Activated CD4-positive, alpha-beta T cell treated with anti-CD3 and anti-CD28 coated beads for 1 hour (primary cell): ENCODE data around the gene NOXA1.
"Not testable (repeated sequence)": the region's sequence is repeated elsewhere in the genome, so short reads cannot be mapped to it uniquely, and the experiment has no call there.

ENCODE experiments used
- DNase-seq: peaks from one replicate; pipeline ENCODE4 v3.0.0-alpha.2; 2020

The NOXA1 gene

DNA sequence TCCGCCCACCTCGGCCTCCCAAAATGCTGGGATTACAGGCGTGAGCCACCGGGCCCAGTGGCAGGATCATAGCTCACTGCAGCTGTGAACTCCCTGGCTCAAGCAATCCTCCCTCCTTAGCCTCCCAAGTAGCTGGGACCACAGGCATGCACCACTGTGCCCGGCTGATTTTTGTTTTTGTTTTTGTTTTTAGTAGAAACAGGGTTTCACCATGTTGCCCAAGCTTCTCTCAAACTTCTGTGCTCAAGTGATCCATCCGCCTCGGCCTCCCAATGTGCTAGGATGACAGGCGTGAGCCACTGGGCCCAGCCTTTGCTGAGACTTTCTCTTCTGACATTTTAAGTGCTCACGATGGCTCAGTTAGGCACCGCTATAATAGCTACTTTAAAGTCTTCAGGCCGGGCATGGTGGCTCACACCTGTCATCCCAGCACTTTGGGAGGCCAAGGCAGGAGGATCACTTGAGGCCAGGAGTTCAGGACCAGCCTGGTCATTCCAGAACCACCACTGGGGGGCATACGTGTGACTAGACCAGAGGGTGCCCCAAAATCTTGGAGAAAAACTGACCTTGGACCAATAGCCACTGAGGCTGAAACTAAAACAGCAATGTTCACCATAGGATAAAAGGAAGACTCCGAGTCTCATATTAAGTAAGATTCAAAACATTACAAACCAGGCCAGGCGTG is 21.1 kb downstream of the NOXA1 start:
- DNase-seq, result no peak

DNA sequence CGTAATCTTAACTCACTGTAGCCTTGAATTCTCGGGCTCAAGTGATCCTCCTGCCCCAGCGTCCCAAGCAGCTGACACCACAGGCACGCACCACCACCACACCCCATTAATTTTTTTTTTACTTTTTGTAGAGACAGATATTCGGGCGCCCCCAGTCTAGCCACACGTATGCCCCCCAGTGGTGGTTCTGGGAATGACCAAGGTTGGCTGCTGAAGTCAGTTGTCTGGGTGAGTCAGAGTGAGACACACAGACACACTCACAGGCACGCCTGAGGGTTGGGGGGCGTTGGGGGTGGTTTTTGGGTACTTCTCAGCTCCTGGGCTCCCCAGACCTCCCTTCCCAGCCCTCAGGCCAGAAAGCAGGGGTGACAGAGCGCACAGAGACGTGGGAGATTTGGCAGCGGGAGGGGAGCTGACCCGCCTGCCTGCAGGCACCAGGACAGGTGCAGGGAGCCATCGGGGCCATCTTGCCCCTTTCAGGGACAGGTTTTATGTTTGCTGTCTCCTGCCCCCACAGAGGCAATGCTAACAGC is 22.1 kb downstream of the NOXA1 start:
- peak; percentile 75 for DNase-seq

DNA sequence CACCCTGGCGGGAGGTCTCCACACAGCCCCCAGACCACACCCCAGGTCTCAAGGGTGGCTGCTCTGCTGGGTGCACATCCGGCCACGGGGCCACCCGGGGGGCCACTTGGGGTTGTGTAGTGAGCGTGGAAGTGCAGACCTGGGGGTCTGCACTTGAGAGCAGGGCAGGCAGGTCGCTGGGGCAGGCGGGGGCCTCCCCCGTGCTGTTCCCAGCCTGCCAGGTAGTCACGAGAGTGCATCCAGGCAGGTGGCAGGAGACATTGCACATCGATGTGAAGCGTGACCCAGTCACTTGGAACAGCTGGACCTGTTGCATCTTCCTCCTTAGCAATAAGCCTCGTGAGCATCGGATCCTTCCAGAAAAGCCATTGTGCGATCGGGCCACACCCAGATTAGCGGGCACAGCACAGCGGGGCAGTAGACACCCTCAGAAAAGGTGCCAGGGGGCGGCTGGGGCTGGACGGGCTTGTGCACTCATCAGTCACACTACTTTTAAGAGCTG is 22.8 kb downstream of the NOXA1 start:
- no peak for DNase-seq

DNA sequence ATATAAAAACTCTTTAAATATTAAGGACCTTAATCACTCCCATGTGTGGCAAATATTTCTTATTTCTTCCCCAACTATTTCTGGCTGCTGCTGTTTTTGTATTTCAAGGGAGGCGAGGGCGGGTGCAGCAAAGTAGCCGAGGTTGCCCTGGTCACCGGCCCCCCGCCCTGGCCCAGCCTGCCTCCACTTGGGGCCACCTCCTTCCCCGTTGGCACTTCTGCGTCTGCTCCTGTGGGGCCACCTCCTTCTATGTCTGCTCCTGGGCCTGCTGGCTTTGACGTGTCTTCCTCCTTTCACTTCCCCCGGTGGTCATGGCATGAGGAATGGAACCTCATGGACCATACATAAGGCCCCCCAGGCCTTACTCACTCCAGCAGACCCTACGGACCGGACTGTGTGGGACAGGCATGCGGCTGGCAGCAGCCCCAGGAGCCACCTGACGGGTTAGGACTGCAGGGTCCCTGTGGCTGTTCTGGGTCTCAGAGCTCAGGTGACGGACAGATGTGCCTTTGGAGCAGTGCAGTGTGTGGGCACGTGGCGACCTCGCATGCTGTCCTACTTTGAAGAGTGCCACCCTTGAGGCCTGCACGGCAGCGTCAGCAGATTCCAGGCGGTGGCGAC is 23.8 kb downstream of the NOXA1 start:
- no peak for DNase-seq

DNA sequence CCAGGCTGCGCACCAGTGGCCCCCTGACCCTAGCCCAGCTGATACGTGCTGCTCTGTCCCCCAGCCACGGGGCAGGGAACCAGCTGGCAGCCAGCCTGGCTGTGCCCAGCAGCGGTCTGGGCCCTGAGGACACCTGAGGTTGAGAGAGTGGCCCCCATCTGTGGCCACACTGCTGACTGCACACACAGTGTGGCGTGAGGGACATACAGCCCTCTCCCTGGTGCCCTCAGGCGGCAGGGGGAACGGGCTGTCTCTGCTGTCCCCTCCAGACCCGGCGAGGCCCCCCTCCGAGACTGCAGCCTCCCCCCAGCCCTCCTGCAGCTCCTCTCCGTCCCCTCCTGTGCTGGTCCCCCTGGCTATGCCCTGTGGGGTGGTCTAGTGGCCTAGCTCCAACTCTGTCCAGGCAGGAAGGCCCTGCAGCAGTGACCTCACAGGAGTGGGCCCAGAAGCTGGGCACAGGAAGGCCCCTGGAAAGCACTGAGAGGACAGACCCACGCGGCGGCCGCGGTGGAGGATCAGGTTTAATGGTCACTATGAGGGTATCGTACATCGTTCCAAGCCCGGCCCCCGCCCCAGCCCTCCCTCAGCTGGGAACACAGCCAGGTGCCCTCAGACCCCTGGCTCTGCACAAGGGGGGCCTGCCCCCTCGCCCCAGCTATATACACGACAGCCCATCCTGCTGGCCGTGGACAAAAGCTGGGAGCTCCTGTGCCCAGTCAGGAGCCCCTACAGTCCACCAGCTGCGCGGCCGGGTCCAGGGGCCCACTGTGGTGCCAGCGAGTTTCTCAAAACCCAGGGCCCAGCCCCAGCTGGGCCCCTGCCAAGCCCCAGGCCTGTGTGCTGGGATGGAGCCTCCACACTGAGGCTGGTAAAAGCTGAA is 24.8 kb downstream of the NOXA1 start:
- DNase-seq, result no peak

DNA sequence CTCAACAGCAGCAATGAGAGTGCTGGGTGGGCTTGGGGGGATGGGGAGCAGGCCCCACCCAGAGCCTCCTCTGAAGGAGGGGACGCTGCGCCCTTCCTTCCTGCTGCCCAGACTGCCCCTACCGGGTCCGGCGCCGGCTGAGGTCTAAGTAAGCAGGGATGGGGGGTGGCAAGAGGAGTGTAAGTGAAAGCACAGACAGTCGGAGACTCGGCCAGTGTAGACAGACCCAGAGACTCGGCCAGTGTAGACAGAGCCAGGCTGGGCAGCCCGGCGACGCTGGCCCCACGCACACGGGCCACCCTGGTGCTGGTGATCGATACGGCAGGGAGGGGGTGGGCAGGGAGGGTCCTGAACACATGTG is 25.4 kb downstream of the NOXA1 start:
- DNase-seq, result no peak

DNA sequence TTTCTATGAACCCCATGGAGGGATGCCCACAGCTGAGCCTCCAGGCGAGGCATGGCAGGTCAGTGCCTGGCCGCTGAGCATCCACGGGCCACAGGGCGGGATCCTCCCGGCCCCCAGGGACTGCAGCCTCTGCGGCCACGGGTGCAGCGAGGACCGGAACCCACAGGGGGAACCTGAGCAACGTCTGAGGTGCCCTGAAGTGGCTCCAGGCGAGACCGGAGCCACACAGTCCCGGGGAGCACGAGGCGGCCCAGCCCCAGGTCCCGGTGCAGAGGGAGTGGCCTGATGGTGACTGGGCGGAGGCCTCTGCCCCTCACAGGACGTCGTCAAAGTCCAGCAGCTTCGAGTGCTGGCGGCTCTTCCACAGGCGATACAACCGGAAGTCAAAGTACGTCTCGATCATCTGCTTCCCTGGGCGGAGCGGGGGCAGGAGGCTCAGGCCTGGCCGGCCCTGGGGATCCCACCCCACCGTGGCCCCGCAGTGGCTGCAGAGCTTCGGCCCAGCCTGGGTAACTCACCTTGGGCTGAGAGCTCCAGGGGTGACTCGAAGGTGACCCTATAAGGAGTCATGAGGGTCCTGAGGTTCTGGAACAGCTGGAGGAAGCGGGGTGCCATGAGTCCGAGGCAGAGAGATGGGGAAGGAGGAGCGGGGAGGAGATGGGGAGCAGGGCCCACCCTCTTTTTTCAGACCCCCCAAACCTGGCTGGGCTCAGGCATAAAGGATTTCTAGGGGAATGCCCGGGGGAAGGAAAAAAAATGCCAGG is 26.1 kb downstream of the NOXA1 start:
- DNase-seq, result no peak

DNA sequence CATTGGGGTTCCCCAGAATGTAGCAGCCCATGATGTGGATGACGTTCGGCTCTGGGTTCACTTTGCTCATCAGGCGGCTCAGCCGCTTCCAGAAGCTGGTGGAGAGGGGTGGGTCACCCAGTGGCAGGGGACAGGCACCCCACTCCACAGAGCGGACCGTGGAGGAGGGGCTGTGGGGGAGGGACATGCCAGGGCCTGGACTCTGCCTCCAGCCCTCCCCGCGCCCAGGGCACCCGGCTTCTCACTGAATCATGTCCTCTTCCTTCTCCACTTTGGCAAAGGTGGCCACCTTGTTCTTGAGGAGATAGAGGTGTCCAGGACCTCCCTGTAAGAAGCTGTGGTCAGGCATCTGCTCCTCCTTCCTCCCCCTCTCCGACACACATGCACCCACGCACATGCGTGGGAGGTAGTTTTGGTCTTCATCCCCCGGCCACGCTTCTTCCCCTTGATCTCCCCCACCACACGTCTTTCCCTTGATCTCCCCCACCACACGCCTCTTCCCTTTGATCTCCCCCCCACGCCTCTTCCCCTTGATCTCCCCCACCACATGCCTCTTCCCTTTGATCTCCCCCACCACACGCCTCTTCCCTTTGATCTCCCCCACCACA is 26.8 kb downstream of the NOXA1 start:
- no peak for DNase-seq

DNA sequence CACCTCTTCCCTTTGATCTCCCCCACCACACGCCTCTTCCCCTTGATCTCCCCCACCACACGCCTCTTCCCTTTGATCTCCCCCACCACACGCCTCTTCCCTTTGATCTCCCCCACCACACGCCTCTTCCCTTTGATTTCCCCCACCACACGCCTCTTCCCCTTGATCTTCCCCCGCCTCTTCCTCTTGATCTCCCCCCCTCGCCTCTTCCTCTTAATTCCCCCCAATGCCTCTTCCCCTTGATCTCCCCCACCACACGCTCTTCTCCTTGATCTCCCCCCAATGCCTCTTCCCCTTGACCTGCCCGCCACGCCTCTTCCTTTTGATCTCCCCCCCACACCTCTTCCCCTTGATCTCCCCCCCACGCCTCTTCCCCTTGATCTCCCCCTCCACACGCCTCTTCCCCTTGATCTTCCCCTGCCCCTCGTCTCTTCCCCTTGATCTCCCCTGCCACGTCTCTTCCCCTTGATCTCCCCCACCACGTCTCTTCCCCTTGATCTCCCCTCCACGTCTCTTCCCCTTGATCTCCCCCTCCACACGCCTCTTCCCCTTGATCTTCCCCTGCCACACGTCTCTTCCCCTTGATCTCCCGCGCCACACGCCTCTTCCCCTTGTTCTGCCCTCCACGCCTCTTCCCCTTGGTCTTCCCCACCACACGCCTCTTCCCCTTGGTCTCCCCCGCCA is 27.5 kb downstream of the NOXA1 start:
- DNase-seq, result not testable (repeated sequence)

DNA sequence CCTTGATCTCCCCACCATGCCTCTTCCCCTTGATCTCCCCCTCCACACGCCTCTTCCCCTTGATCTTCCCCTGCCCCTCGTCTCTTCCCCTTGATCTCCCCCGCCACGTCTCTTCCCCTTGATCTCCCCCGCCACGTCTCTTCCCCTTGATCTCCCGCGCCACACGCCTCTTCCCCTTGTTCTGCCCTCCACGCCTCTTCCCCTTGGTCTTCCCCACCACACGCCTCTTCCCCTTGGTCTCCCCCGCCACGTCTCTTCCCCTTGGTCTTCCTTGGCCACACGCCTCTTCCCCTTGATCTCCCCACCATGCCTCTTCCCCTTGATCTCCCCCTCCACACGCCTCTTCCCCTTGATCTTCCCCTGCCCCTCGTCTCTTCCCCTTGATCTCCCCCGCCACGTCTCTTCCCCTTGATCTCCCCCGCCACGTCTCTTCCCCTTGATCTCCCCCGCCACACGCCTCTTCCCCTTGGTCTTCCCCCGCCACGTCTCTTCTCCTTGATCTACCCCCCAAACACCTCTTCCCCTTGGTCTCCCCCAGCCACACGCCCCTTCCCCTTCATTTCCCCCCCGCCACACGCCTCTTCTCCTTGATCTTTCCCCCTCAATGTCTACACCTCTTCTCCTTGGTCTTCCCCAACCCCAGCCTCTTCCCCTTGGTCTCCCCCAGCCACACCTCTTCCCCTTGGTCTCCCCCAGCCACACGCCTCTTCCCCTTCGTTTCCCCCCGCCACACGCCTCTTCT is 28.2 kb downstream of the NOXA1 start:
- DNase-seq, result not testable (repeated sequence)

DNA sequence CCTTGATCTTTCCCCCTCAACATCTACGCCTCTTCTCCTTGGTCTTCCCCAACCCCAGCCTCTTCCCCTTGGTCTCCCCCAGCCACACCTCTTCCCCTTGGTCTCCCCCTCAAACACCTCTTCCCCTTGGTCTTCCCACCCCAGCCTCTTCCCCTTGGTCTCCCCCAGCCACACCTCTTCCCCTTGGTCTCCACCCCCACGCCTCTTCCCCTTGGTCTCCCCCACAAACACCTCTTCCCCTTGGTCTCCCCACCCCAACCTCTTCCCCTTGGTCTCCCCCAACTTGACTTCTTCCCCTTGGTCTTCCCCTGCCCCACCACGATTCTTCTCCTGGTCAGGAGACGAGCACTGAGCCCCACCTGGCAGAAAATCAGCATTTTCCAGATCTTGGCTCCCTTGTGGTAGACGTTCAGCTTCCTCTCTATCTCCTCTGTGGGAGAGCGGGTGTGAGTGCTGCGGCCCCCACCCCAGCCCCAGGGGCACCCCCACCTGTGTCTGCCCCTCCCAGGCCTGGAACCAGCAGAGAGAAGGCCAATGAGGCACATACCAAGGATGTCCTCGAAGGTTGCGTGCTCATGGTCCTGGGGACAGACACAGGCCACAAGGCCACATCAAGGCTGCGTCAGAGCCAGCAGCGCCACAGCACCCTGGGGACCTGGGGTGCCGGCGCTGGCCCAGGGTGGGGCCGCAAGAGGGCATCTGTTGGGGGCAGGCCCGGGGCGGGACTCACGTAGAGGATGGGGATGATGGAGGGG is 29.0 kb downstream of the NOXA1 start:
- no peak for DNase-seq

DNA sequence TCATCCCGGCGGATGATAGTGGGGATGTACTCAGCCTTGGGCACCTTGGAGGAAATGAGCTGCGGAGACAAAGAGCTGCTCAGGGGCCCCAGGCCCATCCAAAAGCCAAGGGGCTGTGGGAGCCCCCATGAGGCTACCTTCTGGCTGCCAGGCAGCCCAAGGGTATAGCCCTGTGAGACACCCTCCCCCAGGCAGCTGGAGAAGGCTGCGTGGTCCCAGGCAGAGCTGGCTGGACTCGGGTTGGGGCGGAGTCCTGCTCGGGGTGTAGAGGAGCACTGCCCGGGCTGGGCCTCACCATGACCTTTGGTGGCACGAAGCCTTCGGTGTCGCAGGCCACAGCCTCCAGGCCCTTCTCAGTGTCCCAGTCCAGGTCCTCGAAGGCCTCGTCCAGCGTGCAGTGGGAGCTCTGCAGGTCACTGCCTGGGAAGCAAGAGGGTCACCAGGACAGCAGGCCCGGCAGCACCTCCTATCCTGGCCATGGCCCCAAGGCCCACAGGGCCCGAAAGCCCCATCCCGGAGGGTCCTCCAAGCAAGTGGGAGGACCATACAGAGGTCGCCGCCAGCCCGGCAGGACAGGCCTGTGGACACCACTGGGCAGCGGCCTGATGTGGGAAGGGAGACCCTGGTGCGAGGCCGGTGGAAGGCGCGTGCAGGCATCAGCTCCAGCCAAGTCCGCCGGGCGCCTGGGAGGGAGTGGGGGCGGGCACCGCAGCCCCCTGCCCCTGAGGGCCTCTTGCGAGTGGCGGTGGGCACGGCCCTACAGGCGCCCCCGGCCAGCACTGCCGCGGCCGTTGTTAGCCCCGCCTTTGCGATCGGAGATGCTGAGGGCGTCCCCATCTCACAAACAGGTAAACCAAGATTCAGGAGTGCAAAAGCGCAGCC is 29.8 kb downstream of the NOXA1 start:
- DNase-seq, result no peak

DNA sequence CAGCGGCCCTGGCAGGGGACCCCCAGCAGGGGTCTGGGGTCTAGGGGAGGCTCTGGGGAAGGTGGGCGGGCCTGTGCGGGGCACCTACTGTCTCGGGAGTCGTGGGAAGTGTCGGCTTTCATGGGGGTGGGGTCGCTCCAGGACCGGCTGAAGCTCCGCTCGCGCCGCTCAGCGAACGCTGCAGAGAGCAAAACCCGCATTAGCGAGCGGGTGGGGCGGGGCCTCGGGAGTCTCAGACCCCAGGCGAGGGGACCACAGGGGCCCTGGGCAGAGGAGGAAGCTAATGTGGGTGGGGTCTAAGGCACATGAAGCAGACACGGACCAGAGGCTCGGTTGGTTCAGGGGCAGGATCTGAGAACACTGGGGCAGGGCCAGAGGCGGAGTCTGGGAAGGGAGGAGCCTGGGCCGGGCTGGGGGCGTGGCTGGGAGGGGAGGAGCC is 30.5 kb downstream of the NOXA1 start:
- peak; percentile 58 for DNase-seq

DNA sequence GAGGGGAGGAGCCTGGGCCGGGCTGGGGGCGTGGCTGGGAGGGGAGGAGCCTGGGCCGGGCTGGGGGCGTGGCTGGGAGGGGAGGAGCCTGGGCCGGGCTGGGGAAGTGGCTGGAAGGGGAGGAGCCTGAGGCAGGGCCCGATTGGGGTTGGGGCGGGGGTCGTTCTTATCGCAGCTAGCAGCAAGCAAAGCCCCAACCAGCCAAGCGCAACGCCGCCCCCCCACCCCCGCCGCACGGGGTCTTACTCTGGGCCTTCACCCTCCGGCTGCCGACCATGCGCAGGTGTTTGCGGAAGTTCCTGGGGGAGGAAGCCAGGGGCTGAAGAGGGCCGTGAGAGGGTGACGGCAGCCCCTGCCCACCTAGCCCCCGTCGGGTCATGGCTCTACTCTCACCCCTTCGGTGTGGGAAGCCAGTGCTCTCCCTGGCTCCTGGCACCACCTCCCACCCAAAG is 31.0 kb downstream of the NOXA1 start:
- peak; percentile 43 for DNase-seq

DNA sequence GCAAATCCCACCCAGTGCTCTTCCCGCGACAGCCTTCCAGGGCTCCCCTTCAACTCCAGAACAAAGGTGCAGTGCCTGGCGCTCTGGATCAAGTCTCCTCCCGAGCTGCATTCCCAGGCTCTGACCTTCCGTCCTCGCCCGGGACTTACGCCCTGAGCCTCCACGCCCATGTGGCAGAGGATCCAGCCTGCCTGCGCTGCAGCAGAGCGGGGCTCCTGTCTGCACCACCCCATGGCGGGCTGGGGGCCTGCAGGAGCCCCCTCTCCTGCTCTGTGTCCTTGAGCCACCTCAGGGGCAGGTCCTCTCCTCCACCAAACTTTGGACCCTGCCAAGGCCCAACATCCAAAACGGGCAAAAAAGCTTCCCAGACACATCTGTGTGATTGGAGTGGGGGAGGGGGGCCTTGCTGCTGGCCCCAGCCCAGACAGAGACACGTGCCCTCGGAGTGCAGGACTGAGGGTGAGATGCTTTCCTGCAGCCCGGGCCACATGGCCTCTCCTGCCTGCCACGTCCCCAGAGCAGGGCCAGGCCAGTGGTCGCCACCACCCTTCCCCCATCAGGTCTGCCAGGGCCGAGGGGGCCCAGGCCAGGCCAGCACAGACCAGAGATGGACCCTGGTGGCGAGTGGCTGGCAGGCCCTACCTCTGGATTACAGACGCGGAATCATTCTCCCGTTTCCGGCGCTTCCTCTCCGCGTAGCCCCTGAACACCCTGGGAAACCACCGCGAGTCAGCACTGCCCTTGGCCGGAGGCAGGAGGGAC is 31.6 kb downstream of the NOXA1 start:
- no peak for DNase-seq

DNA sequence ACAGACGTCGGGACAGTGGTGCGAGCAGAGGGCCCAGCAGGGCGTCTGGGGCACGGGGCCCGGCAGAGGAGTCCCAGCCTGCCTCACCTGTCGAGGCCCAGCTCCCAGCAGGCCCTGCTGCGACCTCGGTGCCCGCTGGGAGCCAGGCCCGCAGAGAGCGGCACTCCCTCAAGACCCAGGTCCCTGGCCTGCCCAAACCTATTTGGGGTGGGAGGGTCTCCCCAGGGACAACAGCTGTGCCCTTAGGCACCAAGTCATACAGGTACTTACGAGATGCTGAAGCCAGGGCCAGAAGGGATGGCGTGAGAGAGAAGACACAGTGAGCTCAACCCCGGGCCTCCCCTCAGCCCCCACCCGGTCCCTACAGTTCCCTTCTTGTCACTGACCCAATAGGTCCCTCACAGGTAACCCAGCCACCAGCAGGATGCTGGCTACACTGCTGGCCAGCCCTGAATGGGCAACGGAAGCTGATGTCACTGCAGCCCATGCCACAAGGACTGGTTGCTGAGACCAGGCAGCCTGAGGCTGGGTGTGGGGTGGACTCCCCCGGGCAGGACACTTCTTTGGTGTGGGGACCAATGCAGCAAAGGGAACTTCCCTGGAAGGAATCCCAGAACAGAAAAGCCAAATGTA is 32.3 kb downstream of the NOXA1 start:
- DNase-seq, result no peak

DNA sequence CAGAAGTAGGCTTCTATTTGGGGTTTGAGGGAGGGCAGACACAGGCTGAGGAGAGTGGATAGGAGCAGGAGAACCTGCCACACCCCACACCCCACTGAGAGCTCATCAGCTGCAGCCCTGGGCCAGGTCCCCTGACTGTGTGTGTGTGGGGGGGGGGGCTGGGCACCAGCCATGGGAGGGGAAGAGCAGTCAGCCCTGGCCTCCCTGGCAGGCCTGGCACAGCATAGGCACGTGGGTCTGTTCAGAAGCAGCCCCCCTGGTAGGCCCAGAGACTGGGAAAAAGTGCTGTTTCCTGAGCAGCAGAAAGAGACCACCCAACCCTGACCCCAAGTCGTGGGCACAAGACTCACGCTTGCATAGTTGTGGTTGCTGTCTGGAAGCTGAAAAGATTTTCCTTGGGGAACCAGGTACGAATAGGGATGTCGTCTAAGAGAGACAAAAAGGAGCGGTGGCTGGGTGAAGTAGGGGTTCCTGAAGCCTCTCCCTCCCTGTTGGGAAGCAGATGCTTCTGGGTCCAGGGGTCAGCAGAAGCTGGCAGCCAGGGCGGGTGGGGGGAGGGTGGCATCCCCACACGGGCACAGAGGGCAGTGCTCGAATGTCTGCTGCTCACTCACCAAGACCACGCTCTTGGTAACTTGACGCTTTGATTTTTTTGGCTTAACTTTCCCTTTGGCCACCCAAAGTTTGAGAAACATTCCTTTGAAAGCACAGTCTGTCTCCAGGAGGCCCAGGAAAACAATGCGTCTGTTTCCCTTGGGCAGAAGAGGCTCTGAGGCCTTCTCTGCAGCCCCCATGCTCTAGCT is 33.1 kb downstream of the NOXA1 start:
- no peak for DNase-seq
